Lung (tissue), 12 donors: ENCODE data around the gene SYCE3. TPM values are rescaled to one million over a fixed set of nuclear protein-coding genes. Genes with fewer than 3 reads are reported as not detected.

Experiments used
- ATAC-seq: fragments of 200-7000 bp; cut with Tn5 transposase; one replicate; pipeline ENCODE4 v1.9.1; 2020; ENCODE audit warnings: moderate number of reproducible peaks; ENCODE audit not compliant: insufficient read depth, low FRiP score
- DNase-seq, 3 donors: peaks; one replicate each; pipeline ENCODE4 v3.0.0-alpha.2; 2013 to 2017
- H3K27ac ChIP-seq, 2 donors: one replicate each; pipeline ENCODE4 v1.5.1; 2013; ENCODE audit warnings: mild to moderate bottlenecking in 2 of 2, moderate library complexity in 2 of 2, control low read depth in 1 of 2, inconsistent platforms in 1 of 2, low read depth in 1 of 2, low read length in 1 of 2
- H3K27me3 ChIP-seq, 3 donors: one replicate each; pipeline ENCODE4 v1.5.1; 2013; ENCODE audit warnings: low read length in 2 of 3; ENCODE audit not compliant: control insufficient read depth in 3 of 3, insufficient read depth in 3 of 3
- H3K36me3 ChIP-seq, 4 donors: one replicate each; pipeline ENCODE4 v1.5.1; 2013; ENCODE audit warnings: low read length in 4 of 4, mild to moderate bottlenecking in 1 of 4, moderate library complexity in 1 of 4; ENCODE audit not compliant: control insufficient read depth in 4 of 4, insufficient read depth in 4 of 4
- H3K4me1 ChIP-seq, 5 donors: one replicate each; pipeline ENCODE4 v1.5.1; 2013; ENCODE audit warnings: low read length in 5 of 5, mild to moderate bottlenecking in 2 of 5, moderate library complexity in 1 of 5; ENCODE audit not compliant: control insufficient read depth in 5 of 5, insufficient read depth in 5 of 5
- H3K4me3 ChIP-seq: one replicate; pipeline ENCODE4 v1.5.1; 2013; ENCODE audit warnings: mild to moderate bottlenecking, control low read depth, moderate library complexity
- H3K9ac ChIP-seq, 2 donors: one replicate each; pipeline ENCODE4 v1.5.1; 2013; ENCODE audit warnings: low read length in 2 of 2, control low read depth in 1 of 2; ENCODE audit not compliant: insufficient read depth in 1 of 2
- H3K9me3 ChIP-seq, 4 donors: one replicate each; pipeline ENCODE4 v1.5.1; 2013; ENCODE audit warnings: low read length in 3 of 4, mild to moderate bottlenecking in 1 of 4, moderate library complexity in 1 of 4; ENCODE audit not compliant: control insufficient read depth in 4 of 4, insufficient read depth in 3 of 4
- CTCF ChIP-seq: IDR thresholded peaks from 2 replicates; pipeline ENCODE4 v1.5.1; 2012; ENCODE audit warnings: mild to moderate bottlenecking; ENCODE audit errors: control extremely low read depth, extremely low read depth
- WGBS, 2 donors: extraction: QIAGEN DNeasy Blood & Tissue Kit; methylation state at CpG; one replicate each; pipeline ENCODE4 v1.1.7; 2013; 5-methylcytosine and 5-hydroxymethylcytosine counted together
- polyA plus RNA-seq, 2 donors: library from polyadenylated mRNA; stranded (reverse); fragments of 200-250 nt; gene quantifications; one replicate each; pipeline ENCODE4 v1.2.1, GENCODE V29; 2013
- total RNA-seq, 2 donors: library from RNA; depleted of rRNA in 1 of 2; stranded (reverse); fragments of >200 nt in 1 of 2; gene quantifications; one replicate each; pipeline ENCODE4 v1.2.1, GENCODE V29; 2014 to 2021
- donor health status: control.
- donor health status: control.
- donor health status: Bipolar disorder and iron deficiency.
- donor health status: healthy.
- donor health status: DM: yes; HTN: yes; CAD: no.

Gene SYCE3
- total and polyA plus RNA-seq, 4 donors = 1.1 to 1.7 TPM; not detected in 2

- TF ChIP-seq CTCF = no peak
- peaks cover 0 to 10% (median 0%) of the 10 kb centered on the region in 3 donors for H3K27me3 ChIP-seq
- WGBS, 2 donors = 80% methylated on average over 23 to 29 of the region's 34 CpGs
- H3K36me3 ChIP-seq = no peaks in the 10 kb centered on the region
- H3K27ac ChIP-seq = no peak overlapping the region
- H3K4me1 ChIP-seq = peaks cover 0 to 7% (median 0%) of the 10 kb centered on the region in 5 donors
- H3K9me3 ChIP-seq = no peaks in the 10 kb centered on the region
- H3K4me3 ChIP-seq = no peak overlapping the region
- DNase-seq (no peak), ATAC-seq (no peak)
- H3K9ac ChIP-seq = no peak overlapping the region
Measured at GRCh38 chr22:50561401-50562358, 1.0 kb downstream of the SYCE3 start.

- Histone ChIP-seq H3K4me1 (peaks cover 0 to 7% (median 0%) of the 10 kb centered on the region in 5 donors), H3K27ac (no peak overlapping the region), H3K9ac (no peak overlapping the region), H3K4me3 (no peak overlapping the region), H3K9me3 (no peaks in the 10 kb centered on the region), H3K27me3 (peaks cover 0 to 13% (median 0%) of the 10 kb centered on the region in 3 donors), H3K36me3 (no peaks in the 10 kb centered on the region)
- ATAC-seq (no peak), DNase-seq (no peak)
- TF ChIP-seq CTCF = no peak
- 85 to 92% methylated on average over 3 of the region's 3 CpGs for WGBS, 2 donors
Measured at GRCh38 chr22:50560034-50560433, 2.7 kb downstream of the SYCE3 start.

GRCh38 chr22:50556703-50557102 is 6.0 kb downstream of the SYCE3 start:
- Histone ChIP-seq H3K4me3 (no peak overlapping the region), H3K9me3 (no peaks in the 10 kb centered on the region), H3K36me3 (no peaks in the 10 kb centered on the region), H3K27me3 (peaks cover 0 to 16% (median 2%) of the 10 kb centered on the region in 3 donors), H3K27ac (no peak overlapping the region), H3K9ac (no peak overlapping the region), H3K4me1 (no peaks in the 10 kb centered on the region)
- no peak for DNase-seq
- 87 to 91% methylated on average over 5 of the region's 5 CpGs for WGBS, 2 donors
- ATAC-seq = no peak
- no peak for TF ChIP-seq CTCF
